HEK293 (cell line): ENCODE measurements around the gene GAD1.

Experiments used
- CTCF ChIA-PET: fragments of 350-600 bp; formaldehyde crosslinking; extraction: SDS; loops from one replicate; lab custom pipeline; 2021; ENCODE audit warnings: antibody characterized with exemption; lab: Yijun Ruan, JAX
- POLR2A ChIA-PET: fragments of 300-600 bp; formaldehyde crosslinking; extraction: SDS; loops from one replicate; lab custom pipeline; 2020; ENCODE audit warnings: antibody characterized with exemption, inconsistent platforms; lab: Yijun Ruan, JAX
- H3K27ac ChIP-seq: fragments of 200-500 bp; sonication (Bioruptor generic); 2 replicates; pipeline ENCODE4 v1.5.1; 2014; ENCODE audit warnings: low read depth, low read length, control low read depth, inconsistent platforms; ENCODE audit errors: extremely low read depth
- H3K36me3 ChIP-seq, 2 experiments: fragments of 200-500 bp in 1 of 2; sonication (Bioruptor generic) in 1 of 2; 1 replicate in 1 of 2; 2 replicates in 1 of 2; pipeline ENCODE4 v1.5.1; 2014 to 2017; ENCODE audit warnings: inconsistent platforms in 2 of 2, low read length in 2 of 2; ENCODE audit not compliant: control insufficient read depth in 2 of 2, insufficient read depth in 1 of 2
- H3K4me1 ChIP-seq: fragments of 200-500 bp; sonication (Bioruptor generic); 2 replicates; pipeline ENCODE4 v1.5.1; 2014; ENCODE audit warnings: mild to moderate bottlenecking, low read length, inconsistent platforms; ENCODE audit not compliant: control insufficient read depth, insufficient read depth
- H3K4me3 ChIP-seq: 2 replicates; pipeline ENCODE4 v1.5.1; 2011; ENCODE audit warnings: low read depth, mild to moderate bottlenecking, control low read depth, low read length, moderate library complexity
- H3K9me3 ChIP-seq: fragments of 200-500 bp; sonication (Bioruptor generic); 2 replicates; pipeline ENCODE4 v1.5.1; 2014; ENCODE audit warnings: low read depth, low read length, inconsistent platforms; ENCODE audit not compliant: control insufficient read depth, insufficient read depth
- CTCF ChIP-seq: fragments of 450-650 bp; formaldehyde crosslinking; IDR thresholded peaks from 2 replicates; pipeline ENCODE4 v1.5.1; 2016; ENCODE audit warnings: missing biosample characterization, missing genetic modification characterization
- INSM2 ChIP-seq: fragments of 450-650 bp; formaldehyde crosslinking; IDR thresholded peaks from 2 replicates; pipeline ENCODE4 v1.5.1; 2016; ENCODE audit warnings: missing biosample characterization, missing genetic modification characterization
- OVOL3 ChIP-seq: fragments of 450-650 bp; formaldehyde crosslinking; IDR thresholded peaks from 2 replicates; pipeline ENCODE4 v1.5.1; 2016; ENCODE audit warnings: missing biosample characterization, missing genetic modification characterization
- PRDM1 ChIP-seq: fragments of 450-650 bp; formaldehyde crosslinking; IDR thresholded peaks from 2 replicates; pipeline ENCODE4; 2016; ENCODE audit warnings: missing biosample characterization, missing genetic modification characterization
- ZFHX2 ChIP-seq: fragments of 450-650 bp; formaldehyde crosslinking; conservative IDR thresholded peaks from 2 replicates; pipeline ENCODE4 v1.5.1; 2016; ENCODE audit warnings: missing biosample characterization, missing genetic modification characterization
- ZFP3 ChIP-seq: fragments of 450-650 bp; formaldehyde crosslinking; IDR thresholded peaks from 2 replicates; pipeline ENCODE4 v1.5.1; 2016; ENCODE audit warnings: low read depth, missing biosample characterization, missing genetic modification characterization
- ZNF10 ChIP-seq: fragments of 450-650 bp; formaldehyde crosslinking; IDR thresholded peaks from 2 replicates; pipeline ENCODE4 v1.5.1; 2017; ENCODE audit warnings: missing biosample characterization, missing genetic modification characterization
- ZNF2 ChIP-seq: fragments of 450-650 bp; formaldehyde crosslinking; IDR thresholded peaks from 2 replicates; pipeline ENCODE4 v1.5.1; 2016; ENCODE audit warnings: missing biosample characterization, missing genetic modification characterization
- ZNF335 ChIP-seq: fragments of 450-650 bp; formaldehyde crosslinking; conservative IDR thresholded peaks from 2 replicates; pipeline ENCODE4 v1.5.1; 2016; ENCODE audit warnings: missing biosample characterization, missing genetic modification characterization
- ZNF341 ChIP-seq: fragments of 450-650 bp; formaldehyde crosslinking; IDR thresholded peaks from 2 replicates; pipeline ENCODE4; 2016; ENCODE audit warnings: low read depth, missing biosample characterization, missing genetic modification characterization
- ZNF366 ChIP-seq: fragments of 450-650 bp; formaldehyde crosslinking; conservative IDR thresholded peaks from 2 replicates; pipeline ENCODE4 v1.5.1; 2016; ENCODE audit warnings: missing biosample characterization, missing genetic modification characterization
- ZNF37A ChIP-seq: fragments of 450-650 bp; IDR thresholded peaks from 2 replicates; pipeline ENCODE4 v1.5.1; 2018; ENCODE audit warnings: missing biosample characterization, missing genetic modification characterization
- ZNF560 ChIP-seq: fragments of 450-650 bp; formaldehyde crosslinking; IDR thresholded peaks from 2 replicates; pipeline ENCODE4 v1.5.1; 2017; ENCODE audit warnings: missing biosample characterization, missing genetic modification characterization, borderline replicate concordance
- ZNF610 ChIP-seq: fragments of 450-650 bp; formaldehyde crosslinking; IDR thresholded peaks from 2 replicates; pipeline ENCODE4 v1.5.1; 2016; ENCODE audit warnings: missing biosample characterization, missing genetic modification characterization, borderline replicate concordance
- ZNF654 ChIP-seq: fragments of 450-650 bp; formaldehyde crosslinking; IDR thresholded peaks from 2 replicates; pipeline ENCODE4 v1.5.1; 2016; ENCODE audit warnings: low read depth, missing biosample characterization, missing genetic modification characterization
- ZNF670 ChIP-seq: fragments of 450-650 bp; formaldehyde crosslinking; IDR thresholded peaks from 2 replicates; pipeline ENCODE4 v1.5.1; 2016; ENCODE audit warnings: missing biosample characterization, missing genetic modification characterization, low read depth
- ZNF791 ChIP-seq: fragments of 450-650 bp; formaldehyde crosslinking; IDR thresholded peaks from 2 replicates; pipeline ENCODE4 v1.5.1; 2016; ENCODE audit warnings: missing biosample characterization, missing genetic modification characterization
- ZSCAN18 ChIP-seq: fragments of 450-650 bp; formaldehyde crosslinking; IDR thresholded peaks from 2 replicates; pipeline ENCODE4 v1.5.1; 2016; ENCODE audit warnings: missing biosample characterization, missing genetic modification characterization

Gene GAD1

GRCh38 chr2:170869036-170869435 is 52.3 kb downstream of the GAD1 start (continued):
- TF ChIP-seq ZNF610 (no peak), ZNF341 (tag by site-specific recombination) (no peak), ZNF37A (tag by site-specific recombination) (no peak)

- H3K4me3 ChIP-seq = no peak overlapping the region
- TF ChIP-seq ZFHX2 = no peak
- no peak for TF ChIP-seq ZNF560 (tag by site-specific recombination)
- TF ChIP-seq OVOL3 = no peak
- TF ChIP-seq ZNF670 (tag by site-specific recombination) = no peak
- H3K4me1 ChIP-seq = no peaks in the 10 kb centered on the region
- CTCF ChIA-PET = interaction anchor here (0.6 to 0.7 kb wide), 3 partner anchors 15 to 115 kb away, joined by 3 to 4 read pairs (median 4); no protein-coding TSS in a partner anchor
- POLR2A ChIA-PET = no interaction called here
- no peaks in the 10 kb centered on the region for H3K9me3 ChIP-seq
- H3K27ac ChIP-seq = no peak overlapping the region
- no peaks in the 10 kb centered on the region for H3K36me3 ChIP-seq
These were observed 52.8 kb downstream of the GAD1 start for GRCh38 chr2:170869461-170869860.

GRCh38 chr2:170873035-170873692 is 56.5 kb downstream of the GAD1 start:
- CTCF ChIA-PET = interaction anchor here (0.5 to 3.6 kb wide), 35 partner anchors 8 to 924 kb away, joined by 3 to 32 read pairs (median 4); partner anchors contain the start of gene GORASP2
- Histone ChIP-seq H3K4me3 (peak overlapping the region; percentile 3; the same call in 1 of the 2 replicates), H3K9me3 (no peaks in the 10 kb centered on the region), H3K36me3 (no peaks in the 10 kb centered on the region), H3K4me1 (no peaks in the 10 kb centered on the region), H3K27ac (no peak overlapping the region)
- peak; percentile 94 for TF ChIP-seq CTCF (tag by site-specific recombination)
- no peak for TF ChIP-seq ZNF791 (tag by site-specific recombination)
- peak; percentile 84 for TF ChIP-seq PRDM1 (tag by site-specific recombination)
- peak; percentile 35; the same call in 1 of the 2 replicates for TF ChIP-seq ZNF366 (tag by site-specific recombination)
- 0 out of 2 replicates have a peak, but pooled peaks have one; percentile 38 for TF ChIP-seq ZNF2 (tag by site-specific recombination)
- TF ChIP-seq INSM2 (tag by site-specific recombination) = no peak
- TF ChIP-seq ZSCAN18 (tag by site-specific recombination) = no peak
- peak; percentile 78 for TF ChIP-seq ZNF10 (tag by site-specific recombination)
- TF ChIP-seq ZFP3 = no peak
- peak; percentile 67 for TF ChIP-seq ZNF654
- no peak for TF ChIP-seq ZNF335 (tag by site-specific recombination)
- POLR2A ChIA-PET = no interaction called here
